ENCODE data around the gene SNX33.

Gene SNX33

DNA sequence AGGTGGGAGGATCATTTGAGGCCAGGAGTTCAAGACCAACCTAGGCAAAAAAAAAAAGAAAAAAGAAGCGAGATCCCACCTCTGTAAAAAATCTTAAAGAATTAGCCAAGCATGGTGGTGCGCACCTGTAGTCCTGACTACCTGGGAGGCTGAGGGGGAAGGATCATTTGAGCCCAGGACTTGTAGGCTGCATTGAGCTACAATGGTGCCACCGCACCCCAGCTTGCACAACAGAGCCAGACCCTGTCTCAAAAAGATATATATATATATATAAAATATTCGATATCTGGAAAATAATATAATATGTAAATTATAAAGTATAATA lies 6.6 kb upstream of the SNX33 start:
- DNase-seq (ENCODE audit: low spot score): no peak

DNA sequence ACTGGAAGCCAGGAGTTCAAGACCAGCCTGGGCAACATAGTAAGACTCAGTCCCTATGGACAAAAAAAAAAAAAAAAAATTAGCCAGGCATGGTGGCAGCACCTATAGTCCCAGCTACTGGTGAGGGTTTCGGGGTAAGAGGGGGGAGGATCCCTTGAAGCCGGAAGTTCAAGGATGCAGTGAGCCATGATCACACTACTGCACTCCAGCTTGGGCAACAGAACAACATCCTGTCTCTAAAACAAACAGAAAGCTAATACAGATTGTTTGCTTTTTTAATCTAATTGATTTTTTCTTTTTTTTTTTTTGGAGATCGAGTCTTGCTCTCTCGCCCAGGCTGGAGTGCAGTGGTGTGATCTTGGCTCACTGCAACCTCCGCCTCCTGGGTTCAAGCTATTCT lies 6.1 kb upstream of the SNX33 start:
- DNase-seq (ENCODE audit: low spot score): no peak

DNA sequence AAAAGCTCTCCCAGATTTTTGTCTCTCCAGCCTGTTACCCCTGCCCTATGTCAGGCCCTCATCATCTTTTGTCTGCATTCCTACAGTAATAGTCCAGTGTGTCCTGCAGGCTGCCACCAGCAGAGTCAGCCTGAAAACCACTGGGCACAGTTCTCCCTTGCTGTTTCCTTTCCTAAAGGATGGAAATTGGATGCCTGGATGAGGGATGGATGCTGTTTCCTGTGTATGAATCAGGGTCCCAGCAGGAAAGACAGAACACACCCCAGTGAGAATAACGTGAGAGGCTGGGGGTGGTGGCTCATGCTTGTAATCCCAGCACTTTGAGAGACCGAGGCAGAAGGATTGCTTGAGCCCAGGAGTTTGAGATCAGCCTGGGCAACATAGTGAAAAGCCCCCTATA lies 3.3 kb upstream of the SNX33 start:
- no peak for DNase-seq (ENCODE audit: low spot score)

DNA sequence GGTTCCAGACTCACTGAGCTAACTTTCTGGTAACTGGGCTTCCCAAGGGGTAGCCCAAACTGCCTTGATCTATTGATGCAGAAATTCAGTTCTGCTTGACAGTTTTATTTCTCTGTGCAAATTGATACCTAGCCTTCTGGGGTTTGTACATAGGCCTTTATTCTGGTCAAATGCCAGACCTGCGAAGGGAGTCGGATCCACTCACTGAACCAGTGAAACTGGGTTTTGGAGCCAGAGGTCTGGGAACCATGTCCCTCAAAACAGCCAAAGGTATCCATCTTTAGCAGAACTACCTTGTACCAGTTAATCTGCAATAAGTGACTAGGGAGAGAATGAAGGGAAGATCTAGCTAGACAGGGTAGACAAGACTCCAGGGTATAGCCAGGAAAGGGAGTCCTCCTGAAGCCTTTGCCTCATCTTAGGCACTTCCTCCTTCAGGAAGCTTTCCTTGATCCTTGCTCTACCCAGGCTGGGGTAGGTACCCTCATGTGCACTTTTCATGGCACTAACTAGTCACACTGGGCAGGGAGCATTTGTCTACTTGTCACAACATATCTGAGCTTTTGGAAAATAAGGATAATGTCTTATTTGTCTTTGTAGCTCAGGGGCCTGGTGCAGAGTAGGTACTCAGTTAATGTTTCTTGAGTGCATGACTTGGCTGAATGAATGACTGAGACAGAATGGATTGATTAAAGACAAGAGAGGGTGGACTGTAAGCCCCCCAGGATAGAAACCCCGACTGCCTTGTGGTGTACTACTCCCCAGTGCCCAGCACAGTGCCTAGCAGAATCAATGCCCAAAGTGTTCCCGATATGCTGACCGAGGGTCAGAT lies 1.4 kb upstream of the SNX33 start:
- no peak for DNase-seq (ENCODE audit: low spot score)

DNA sequence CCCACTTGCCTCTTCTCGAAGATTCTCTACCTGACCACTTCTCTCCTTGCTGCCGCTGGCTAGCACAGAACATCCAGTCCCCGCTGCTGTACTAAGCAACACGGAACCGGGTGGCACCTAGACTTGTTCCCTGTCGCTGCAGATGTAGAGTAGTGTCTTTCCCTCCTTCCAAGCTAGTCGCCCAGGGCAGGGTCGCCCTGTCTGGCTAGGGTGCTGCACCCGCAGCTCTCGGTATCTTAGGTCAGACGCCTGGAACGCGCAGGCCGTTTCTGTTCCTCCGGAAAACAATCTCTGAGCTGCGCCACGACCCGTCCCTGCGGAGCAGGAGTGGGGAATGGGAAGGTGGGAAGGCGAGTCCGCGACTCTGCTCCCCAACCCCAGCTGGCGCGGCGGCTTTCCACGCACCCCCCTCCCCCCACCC lies 758 bp upstream of the SNX33 start:
- peak; percentile 58 for DNase-seq (ENCODE audit: low spot score)

DNA sequence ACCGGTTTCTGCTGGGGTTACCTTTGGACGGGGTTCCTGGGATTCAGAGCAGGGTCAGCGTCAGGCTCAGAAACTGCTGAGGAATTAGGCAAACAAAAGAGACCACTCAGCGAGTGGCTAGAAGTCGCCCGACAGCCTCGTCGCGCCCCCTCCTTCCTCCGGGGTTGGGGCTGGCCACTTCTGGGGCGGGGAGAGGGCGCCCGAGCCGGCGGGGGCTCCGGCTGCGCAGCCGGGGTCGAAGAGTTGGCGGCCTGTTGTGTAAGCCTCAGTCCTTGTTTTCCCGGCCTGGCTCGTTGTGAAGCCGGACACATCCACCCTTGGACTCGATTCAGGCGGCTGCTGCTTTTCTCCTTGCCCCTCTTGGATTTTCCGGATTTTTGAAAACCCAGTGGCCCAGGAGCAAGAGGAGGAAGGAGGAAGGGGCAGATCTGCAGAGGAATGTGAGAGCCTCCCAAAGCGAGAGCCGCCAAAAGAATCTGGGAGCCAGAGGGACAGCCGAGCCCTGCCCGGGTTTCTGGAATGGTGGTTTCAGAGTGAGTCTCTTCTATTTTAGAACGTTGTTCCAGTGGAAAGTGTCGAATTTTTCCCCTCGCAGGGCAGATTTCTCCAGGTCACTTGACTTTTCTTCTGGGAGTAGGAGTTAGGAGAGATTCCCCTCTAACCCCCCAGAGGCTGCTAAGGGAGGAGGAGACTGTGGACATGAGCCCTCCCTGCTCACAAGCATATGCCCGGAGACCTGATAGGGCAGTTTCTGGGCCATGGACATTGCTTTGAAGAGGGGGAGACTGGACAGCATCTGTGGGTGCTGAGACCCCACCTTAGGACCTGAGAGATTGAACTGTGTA lies 666 bp downstream of the SNX33 start:
- no peak for DNase-seq (ENCODE audit: low spot score)

DNA sequence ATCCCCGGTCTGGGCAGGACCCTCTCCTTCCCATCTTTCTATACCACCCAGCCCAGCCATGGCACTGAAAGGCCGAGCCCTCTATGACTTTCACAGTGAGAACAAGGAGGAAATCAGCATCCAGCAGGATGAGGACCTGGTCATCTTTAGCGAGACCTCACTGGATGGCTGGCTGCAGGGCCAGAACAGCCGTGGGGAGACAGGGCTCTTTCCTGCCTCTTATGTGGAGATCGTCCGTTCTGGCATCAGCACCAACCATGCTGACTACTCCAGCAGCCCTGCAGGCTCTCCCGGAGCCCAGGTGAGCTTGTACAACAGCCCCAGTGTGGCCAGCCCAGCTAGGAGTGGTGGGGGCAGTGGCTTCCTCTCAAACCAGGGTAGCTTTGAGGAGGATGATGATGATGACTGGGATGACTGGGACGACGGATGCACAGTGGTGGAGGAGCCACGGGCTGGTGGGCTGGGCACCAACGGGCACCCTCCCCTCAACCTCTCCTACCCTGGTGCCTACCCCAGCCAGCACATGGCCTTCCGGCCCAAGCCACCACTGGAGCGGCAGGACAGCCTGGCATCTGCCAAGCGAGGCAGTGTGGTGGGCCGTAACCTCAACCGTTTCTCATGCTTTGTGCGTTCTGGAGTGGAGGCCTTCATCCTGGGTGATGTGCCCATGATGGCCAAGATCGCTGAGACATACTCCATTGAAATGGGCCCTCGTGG lies 1.5 kb downstream of the SNX33 start:
- no peak for DNase-seq (ENCODE audit: low spot score)

DNA sequence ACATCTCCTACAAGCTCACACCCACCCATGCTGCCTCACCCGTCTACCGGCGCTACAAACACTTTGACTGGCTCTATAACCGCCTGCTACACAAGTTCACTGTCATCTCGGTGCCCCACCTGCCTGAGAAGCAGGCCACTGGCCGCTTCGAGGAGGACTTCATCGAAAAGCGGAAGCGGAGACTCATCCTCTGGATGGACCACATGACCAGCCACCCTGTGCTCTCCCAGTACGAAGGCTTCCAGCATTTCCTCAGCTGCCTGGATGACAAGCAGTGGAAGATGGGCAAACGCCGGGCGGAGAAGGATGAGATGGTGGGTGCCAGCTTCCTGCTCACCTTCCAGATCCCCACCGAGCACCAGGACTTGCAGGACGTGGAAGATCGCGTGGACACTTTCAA lies 2.1 kb downstream of the SNX33 start:
- DNase-seq (ENCODE audit: low spot score): no peak

DNA sequence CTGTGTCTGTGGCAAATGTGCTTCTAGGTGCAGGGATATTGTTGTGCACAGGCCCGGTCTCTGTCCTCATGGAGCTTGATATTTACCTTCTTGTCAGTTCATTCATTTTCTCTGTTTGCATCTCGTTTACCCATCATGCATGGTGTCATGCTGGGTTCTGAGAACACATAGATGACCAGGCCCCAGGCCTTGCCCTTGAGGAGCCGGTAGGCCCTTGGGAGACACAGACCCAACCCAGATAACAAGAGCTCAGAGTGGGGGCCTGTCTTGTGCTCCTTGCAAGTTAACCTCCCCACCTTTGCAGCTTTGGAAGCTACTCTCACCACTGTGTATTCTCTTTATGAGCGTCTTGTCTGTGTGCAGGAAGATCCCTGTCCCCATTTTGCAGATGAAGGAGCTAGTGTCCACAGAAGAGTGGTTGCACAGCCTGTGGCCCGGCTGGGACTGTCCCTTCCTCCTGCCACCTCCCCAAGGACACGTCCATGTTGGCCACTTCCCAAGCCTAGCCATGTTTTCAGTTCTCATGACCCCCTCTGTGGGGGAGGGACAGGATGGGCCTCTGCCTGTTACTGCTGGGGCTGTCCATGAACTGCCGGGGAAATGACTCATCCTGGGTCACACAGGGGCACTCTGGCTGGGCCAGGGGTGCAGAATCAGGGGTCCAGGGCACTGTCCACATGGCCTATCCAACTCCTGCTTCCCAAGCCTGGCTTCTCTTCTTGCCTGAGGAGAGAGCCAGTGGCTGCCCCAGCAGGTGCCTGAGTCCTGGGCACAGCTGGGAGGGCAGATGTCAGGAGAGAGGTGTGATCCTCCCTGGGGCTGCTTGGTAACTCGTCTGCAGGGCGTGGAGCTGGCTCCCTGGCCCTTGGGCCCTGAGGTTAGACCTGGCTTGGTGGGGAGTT lies 3.4 kb downstream of the SNX33 start:
- no peak for DNase-seq (ENCODE audit: low spot score)

DNA sequence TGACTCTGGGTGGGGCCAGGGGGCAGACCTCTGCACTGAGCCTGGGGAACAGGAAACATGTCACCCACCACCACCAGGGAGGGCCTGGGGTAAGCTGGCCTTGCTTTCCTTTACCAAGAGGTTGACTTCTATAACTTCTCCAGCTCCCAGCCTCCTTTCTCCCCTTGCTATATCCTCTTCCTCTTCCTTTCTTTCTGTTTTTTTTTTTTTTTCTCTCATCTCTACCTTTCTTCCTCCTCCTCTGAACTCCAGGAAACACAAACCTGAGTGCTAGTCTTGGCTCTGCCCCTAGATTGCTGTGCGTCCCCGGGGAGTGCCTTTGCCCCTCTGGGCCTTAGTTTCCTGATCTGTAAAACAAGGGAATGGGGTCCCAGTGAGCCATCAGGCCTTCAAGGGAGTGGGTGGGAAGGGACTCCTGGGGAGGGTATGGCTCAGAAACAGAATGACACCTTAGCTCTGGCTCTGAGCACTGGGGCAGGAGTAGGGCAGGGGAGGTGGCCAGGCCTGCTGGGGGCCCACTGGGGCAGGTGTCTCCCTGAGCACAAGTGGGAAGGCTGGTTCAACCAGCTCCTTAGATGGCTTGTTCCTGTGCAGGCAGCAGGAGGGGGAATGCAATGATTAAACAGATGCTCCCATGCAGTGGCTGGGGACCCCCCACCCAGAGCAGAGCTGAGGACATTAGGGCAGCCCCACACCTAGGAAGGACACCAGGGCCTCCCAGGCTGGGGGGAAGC lies 4.3 kb downstream of the SNX33 start:
- DNase-seq (ENCODE audit: low spot score): no peak

DNA sequence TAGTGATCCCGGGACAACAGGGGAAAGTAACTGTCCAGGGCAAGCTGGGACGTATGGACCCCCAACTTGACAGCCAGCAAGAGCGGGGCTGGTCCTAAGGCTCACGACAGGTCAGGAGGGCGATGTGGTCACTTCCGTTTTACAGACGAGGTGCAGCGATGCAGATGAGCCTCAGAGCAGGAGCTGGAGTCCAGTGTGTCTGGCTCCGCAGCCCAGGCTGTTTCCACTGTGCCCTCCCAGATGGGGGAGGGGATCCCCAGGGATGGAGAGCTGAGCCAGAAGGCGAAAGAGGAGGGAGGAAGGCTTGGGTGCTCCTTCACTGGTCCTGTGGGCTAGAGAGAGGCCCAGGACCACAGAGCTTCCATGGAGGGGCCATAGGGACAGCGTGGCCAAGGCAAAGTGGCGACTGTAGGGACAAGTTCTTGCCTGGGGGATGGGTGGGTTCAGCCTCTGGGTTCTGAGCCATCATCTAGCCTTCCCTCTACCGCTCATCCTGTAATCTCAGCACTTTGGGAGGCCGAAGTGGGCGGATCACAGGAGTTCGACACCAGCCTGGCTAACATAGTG lies 5.7 kb downstream of the SNX33 start:
- DNase-seq (ENCODE audit: low spot score): no peak

DNA sequence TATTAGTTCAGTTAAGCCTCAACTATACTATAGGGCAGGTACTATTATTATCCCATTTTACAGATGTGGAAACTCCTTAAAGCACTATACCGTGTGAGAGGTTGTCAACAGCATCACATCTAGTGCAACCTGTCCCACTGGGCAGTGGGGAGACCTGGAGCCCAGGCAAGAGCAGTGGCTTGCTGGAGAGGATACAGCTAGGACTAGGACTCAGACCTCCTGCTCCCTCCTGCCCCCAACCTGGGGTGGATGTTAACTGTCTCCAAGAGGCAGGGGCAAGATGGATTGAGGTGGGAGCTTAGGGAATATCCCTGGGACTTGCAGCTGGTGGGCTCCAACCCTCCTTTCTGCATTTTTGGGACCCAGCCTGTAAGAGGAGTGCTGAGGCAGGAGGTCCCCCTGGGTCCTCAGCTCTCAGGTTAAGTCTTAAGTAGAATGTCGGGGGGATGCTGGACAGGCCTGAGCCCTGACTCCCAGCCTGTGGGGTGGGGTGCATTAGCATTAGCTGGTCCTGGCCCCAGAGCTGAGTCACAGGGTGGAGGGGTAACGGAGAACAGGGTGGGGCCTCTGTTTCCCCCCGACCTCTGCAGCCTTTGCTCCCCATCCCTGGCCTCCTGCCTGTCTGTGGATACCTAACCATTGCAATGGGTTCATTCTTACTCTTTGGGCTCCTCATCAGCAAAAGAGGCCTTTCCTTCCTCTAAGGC lies 6.6 kb downstream of the SNX33 start:
- DNase-seq (ENCODE audit: low spot score): no peak

DNA sequence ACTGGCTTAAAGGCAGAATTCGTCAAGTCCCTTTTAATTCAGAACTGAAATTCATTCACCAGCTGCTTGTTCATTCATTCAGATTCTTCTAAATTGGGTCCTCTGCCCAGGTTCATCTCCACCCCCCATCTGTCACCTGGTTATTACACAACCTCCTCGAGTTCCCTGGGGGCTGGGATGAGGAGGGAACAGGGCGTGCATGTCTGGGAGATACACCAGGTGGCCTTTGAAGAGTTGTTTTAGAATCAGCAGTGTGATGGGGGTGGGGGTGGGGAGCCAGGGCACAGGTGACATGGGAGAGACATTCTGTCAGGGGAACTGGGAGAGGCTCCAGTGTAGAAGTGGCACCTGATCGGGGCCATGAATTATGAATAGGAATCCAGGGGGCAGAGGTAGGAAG lies 8.2 kb downstream of the SNX33 start:
- no peak for DNase-seq (ENCODE audit: low spot score)

DNA sequence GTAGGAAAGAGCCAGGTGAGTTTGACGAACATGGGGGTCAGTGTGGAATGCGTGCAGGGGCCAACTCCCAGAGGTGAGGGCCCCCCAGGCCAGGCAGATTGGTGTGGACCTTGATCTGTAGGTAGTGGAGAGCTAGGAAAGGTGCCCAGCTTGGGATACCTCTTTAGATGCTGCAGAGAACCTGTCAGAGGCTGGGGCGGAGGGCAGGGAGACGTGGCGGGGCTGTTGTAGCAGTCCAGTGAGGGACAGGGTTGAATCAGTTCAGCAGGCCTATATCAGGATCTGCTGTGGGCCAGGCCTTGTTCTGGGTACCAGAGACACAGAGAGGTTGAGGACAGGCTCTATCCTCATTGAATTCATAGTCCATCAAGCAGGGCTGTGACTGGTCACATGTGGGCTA lies 8.6 kb downstream of the SNX33 start:
- no peak for DNase-seq (ENCODE audit: low spot score)

DNA sequence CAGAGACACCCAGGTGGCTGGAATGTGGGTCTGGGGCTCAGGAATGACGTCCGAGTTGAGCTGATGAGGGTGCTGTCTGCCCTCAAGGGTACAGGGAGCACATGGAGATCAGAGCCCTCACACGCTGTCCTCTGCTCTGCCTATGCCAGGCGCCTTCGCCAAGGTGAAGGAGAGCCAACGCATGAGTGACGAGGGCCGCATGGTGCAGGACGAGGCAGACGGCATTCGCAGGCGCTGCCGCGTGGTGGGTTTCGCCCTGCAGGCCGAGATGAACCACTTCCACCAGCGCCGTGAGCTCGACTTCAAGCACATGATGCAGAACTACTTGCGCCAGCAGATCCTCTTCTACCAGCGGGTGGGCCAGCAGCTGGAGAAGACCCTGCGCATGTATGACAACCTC lies 9.1 kb downstream of the SNX33 start:
- DNase-seq (ENCODE audit: low spot score): no peak

DNA sequence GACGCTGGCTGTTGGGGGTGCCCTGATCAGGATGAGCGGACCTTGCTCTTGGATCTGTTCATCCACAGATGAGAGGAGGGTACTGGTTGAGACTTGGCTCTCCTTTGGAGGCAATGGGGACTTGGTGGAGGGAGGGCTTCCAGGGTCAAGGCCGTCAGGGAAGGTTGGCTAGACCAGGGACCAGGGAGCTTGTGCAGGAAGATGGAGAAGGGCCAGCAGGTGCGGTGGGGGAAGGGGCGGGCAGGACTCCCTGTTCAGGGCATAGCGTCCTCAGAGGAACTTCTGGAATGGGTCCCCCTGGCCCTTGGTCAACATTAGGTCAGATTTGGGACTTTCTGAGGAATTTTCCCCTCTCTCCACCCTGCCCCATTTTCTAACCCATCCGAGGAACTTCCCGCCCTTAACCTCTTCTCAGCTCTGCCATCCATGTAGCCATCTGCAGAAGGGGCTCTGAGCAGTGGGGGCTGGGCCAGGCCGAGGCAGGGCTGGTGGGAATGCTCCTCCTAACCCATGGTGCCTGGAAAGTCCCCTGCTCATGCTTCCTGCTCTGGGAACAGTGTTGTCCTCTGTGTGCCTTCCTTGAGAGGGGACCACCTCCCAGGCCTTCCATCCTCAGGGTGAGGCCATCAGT lies 11.5 kb downstream of the SNX33 start:
- DNase-seq (ENCODE audit: low spot score): no peak

DNA sequence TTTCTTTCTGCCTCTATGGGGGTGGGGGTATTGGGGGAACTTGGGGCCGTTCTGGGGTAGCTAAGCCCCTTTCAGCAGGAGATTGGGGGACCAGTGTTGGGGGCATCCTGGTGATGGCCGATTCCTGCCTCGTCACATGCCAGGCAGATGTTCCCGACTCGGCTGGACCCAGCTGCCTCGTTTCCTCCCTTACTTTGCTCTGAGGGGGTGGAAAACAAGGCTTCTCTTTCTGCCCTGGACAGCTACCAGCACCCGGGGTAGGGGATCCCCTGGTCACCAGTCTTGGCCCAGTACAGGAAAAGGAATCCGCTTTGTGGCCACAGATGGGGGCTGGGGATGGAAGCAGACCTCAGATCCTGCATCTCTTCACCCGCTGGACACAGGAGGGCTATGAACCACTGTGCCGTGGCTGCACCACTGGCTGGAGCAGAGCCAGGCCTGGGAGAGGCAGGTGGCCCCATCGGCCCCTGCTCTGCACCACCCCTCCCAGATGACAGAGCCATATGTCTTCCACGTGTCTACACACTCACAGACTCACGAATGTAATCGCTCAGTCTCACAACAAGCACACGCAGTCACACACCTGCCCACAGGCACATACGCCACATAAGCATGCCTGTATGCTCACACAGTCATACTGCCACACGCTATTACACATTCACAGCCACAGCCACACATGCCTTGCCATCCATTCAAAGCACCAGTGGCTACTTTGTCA lies 12.4 kb downstream of the SNX33 start:
- no peak for DNase-seq (ENCODE audit: low spot score)

DNA sequence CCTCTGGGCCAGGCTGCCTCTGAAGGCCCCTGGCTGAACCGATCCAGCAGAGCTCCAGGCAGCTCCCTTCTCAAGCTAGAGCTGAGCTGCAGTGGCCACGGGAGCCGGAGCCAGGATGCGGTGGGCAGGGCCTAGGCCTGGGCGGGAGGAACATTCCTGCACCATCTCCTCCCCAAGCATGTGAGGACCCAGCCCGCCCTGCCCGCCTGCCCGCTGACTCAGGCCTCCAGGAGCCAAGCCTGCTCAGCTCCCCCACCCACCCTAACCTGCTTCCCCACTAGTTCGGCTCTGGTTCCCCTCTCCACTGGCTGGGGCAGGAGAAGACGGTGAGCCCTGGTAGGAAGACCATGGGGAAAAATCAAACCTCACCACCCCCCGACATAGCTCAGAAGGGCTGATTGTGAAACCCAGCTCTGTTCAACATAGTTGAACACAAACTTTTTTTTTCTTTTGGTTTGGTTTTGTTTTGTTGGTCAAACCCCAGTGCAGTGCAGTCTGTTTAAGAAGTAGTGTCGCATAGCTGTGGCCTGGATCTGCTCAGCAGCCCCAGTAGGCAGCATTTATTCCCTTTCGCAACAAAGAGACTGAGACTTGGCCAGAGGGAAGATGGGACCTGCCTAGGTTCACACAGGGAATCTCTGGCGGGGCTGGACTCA lies 13.5 kb downstream of the SNX33 start:
- peak; percentile 60 for DNase-seq (ENCODE audit: low spot score)

DNA sequence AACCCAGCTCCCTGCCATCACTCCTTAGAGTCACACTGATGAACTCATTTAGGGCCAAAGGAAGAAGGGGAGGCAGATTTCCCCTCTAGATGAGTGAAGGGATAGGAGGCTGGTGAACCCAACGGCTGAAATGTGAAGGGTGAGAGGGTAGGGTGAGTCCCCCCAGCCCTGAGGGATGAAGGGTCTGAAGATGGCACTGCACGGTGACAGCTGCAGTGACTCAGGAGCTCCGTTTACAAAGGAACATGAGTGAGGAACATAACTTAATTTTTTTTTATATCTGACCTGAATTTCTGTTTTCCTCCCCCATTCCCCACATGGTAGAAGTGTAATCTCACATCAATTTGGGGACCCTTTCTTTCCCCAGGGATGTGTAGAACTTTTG lies 14.0 kb downstream of the SNX33 start:
- DNase-seq (ENCODE audit: low spot score): no peak

Data from ecto neural progenitor cell (in vitro differentiated cells).